Hematopoietic multipotent progenitor cell (in vitro differentiated cells): ENCODE results near the gene TTC23. TPM values are rescaled to one million over a fixed set of nuclear protein-coding genes. Genes with fewer than 3 reads are reported as not detected.
"Not testable (repeated sequence)": the region's sequence is repeated elsewhere in the genome, so short reads cannot be mapped to it uniquely, and the experiment has no call there.

Experiments used
- DNase-seq, 3 donors: peaks; one replicate each; pipeline ENCODE4 v3.0.0-alpha.2; 2011 to 2015; ENCODE audit warnings: low read depth in 2 of 3, low spot score in 2 of 3
- total RNA-seq: library from RNA; depleted of rRNA; stranded (reverse); fragments of >200 nt; gene quantifications from one replicate; pipeline ENCODE4 v1.2.3, GENCODE V29; 2012

The TTC23 gene
- total RNA-seq, 1 donor, result 4.6 TPM

GRCh38 chr15:99250857-99251841 lies 1.8 kb upstream of the TTC23 start, which contains the start of gene LRRC28:
LRRC28 (plus strand) TSS chr15:99251481; CDS start chr15:99255958, 4,477 bp downstream.
- DNase-seq, result peak; percentile 85 to 99 (median 98)

GRCh38 chr15:99250494-99250856 lies 1.1 kb upstream of the TTC23 start:
- DNase-seq, result no peak

- no peak for DNase-seq
Measured at GRCh38 chr15:99250001-99250400, 620 bp upstream of the TTC23 start.

GRCh38 chr15:99248000-99248715 lies 1.2 kb downstream of the TTC23 start:
- no peak for DNase-seq

GRCh38 chr15:99247062-99247461 lies 2.3 kb downstream of the TTC23 start:
- no peak for DNase-seq

- DNase-seq, result no peak
Measured at GRCh38 chr15:99244306-99244705, 5.1 kb downstream of the TTC23 start.

- no peak for DNase-seq
Measured at GRCh38 chr15:99241752-99242151, 7.6 kb downstream of the TTC23 start.

GRCh38 chr15:99239545-99240198 lies 9.7 kb downstream of the TTC23 start:
- peak in 2 of 3 donors; percentile 21 to 30 for DNase-seq

- no peak for DNase-seq
Measured at GRCh38 chr15:99238849-99239248, 10.5 kb downstream of the TTC23 start.

GRCh38 chr15:99234160-99234559 lies 15.2 kb downstream of the TTC23 start:
- not testable (repeated sequence) for DNase-seq

- no peak for DNase-seq
Measured at GRCh38 chr15:99232740-99233139, 16.6 kb downstream of the TTC23 start.

GRCh38 chr15:99230867-99231266 lies 18.5 kb downstream of the TTC23 start:
- DNase-seq, result no peak

- no peak for DNase-seq
Measured at GRCh38 chr15:99228120-99228770, 21.1 kb downstream of the TTC23 start.

GRCh38 chr15:99226802-99227201 lies 22.6 kb downstream of the TTC23 start:
- no peak for DNase-seq

- no peak for DNase-seq
Measured at GRCh38 chr15:99224372-99225214, 24.8 kb downstream of the TTC23 start.

GRCh38 chr15:99213187-99213811 lies 36.1 kb downstream of the TTC23 start:
- peak in 2 of 3 donors; percentile 47 to 68 for DNase-seq

- DNase-seq, result no peak
Measured at GRCh38 chr15:99212406-99212805, 37.0 kb downstream of the TTC23 start.

- no peak for DNase-seq
Measured at GRCh38 chr15:99211926-99212325, 37.5 kb downstream of the TTC23 start.

- DNase-seq, result no peak
Measured at GRCh38 chr15:99210334-99210733, 39.0 kb downstream of the TTC23 start.
